A673 (cell line): ENCODE results near the gene NECTIN1. TPM values are rescaled to one million over a fixed set of nuclear protein-coding genes. Genes with fewer than 3 reads are reported as not detected.

Experiments
- BruUV-seq: library from RNA; stranded (reverse); fragments of 400-500 nt; replicated peaks from 2 replicates; lab custom pipeline; 2021; lab: Mats Ljungman, UMichigan
- CTCF ChIA-PET: fragments of 300-600 bp; sonication (Branson Sonifier 250); formaldehyde crosslinking; loops from one replicate; lab custom pipeline; 2022; ENCODE audit warnings: antibody characterized with exemption; lab: Charles Lee
- POLR2A ChIA-PET: fragments of 300-600 bp; sonication (Branson Sonifier 250); formaldehyde crosslinking; loops from one replicate; lab custom pipeline; 2022; ENCODE audit warnings: antibody characterized with exemption; ENCODE audit not compliant: low non-redundant PET; lab: Charles Lee
- DNase-seq: peaks from one replicate; pipeline ENCODE4 v3.0.0-alpha.2; 2015; ENCODE audit warnings: low spot score
- H3K27ac ChIP-seq: fragments of 200-600 bp; sonication (generic); 2 replicates; pipeline ENCODE4 v1.5.1; 2016; ENCODE audit warnings: mixed run types, low read depth, mild to moderate bottlenecking, mixed read lengths, antibody characterized with exemption, low read length; ENCODE audit not compliant: poor library complexity, severe bottlenecking
- H3K27me3 ChIP-seq: fragments of 200-600 bp; sonication (generic); replicated peaks from 2 replicates; pipeline ENCODE4 v1.6.1; 2017; ENCODE audit warnings: mixed run types, low read depth, mild to moderate bottlenecking, mixed read lengths, antibody characterized with exemption, low read length; ENCODE audit not compliant: insufficient read depth, poor library complexity
- H3K36me3 ChIP-seq: fragments of 200-600 bp; sonication (generic); 2 replicates; pipeline ENCODE4 v1.6.1; 2016; ENCODE audit warnings: mixed run types, mild to moderate bottlenecking, mixed read lengths, antibody characterized with exemption, low read length; ENCODE audit not compliant: insufficient read depth, poor library complexity, severe bottlenecking
- H3K4me1 ChIP-seq: fragments of 200-600 bp; sonication (generic); 2 replicates; pipeline ENCODE4 v1.6.1; 2017; ENCODE audit warnings: mixed run types, mild to moderate bottlenecking, mixed read lengths, antibody characterized with exemption, low read length; ENCODE audit not compliant: insufficient read depth, poor library complexity, severe bottlenecking
- H3K4me3 ChIP-seq: fragments of 200-600 bp; sonication (generic); 2 replicates; pipeline ENCODE4 v1.5.1; 2016; ENCODE audit warnings: low read depth, mixed run types, mild to moderate bottlenecking, mixed read lengths, low read length; ENCODE audit not compliant: poor library complexity, severe bottlenecking
- H3K9me3 ChIP-seq: fragments of 200-600 bp; sonication (generic); 2 replicates; pipeline ENCODE4 v1.6.1; 2016; ENCODE audit warnings: mixed run types, low read depth, mild to moderate bottlenecking, mixed read lengths, antibody characterized with exemption, low read length; ENCODE audit not compliant: poor library complexity, severe bottlenecking
- EZH2 ChIP-seq: fragments of 200-600 bp; sonication (generic); IDR thresholded peaks from 2 replicates; pipeline ENCODE4 v1.6.1; 2017; ENCODE audit warnings: borderline replicate concordance, low read depth, mild to moderate bottlenecking, mixed read lengths, antibody characterized with exemption, low read length; ENCODE audit not compliant: poor library complexity, severe bottlenecking
- intact Hi-C: fragments of 100-400 bp; cut with micrococcal nuclease; formaldehyde crosslinking; loops from one replicate; pipeline ENCODE4 v1.10.0; 2022; ENCODE audit not compliant: unreplicated experiment
- total RNA-seq: library from RNA; stranded (reverse); gene quantifications from 2 replicates; pipeline ENCODE4 v1.2.3, GENCODE V29; 2021
- TF ChIP-seq, protein P1 (sequence below): fragments of 300-800, 200-600 bp; sonication (generic); conservative IDR thresholded peaks from 2 replicates; pipeline ENCODE4 v1.5.1; 2017; ENCODE audit warnings: low read depth, mild to moderate bottlenecking, antibody characterized with exemption, low read length, moderate library complexity, mixed read lengths

NECTIN1 gene
- total RNA-seq, 1 experiment from 2014 or later: 10.1 TPM

DNA sequence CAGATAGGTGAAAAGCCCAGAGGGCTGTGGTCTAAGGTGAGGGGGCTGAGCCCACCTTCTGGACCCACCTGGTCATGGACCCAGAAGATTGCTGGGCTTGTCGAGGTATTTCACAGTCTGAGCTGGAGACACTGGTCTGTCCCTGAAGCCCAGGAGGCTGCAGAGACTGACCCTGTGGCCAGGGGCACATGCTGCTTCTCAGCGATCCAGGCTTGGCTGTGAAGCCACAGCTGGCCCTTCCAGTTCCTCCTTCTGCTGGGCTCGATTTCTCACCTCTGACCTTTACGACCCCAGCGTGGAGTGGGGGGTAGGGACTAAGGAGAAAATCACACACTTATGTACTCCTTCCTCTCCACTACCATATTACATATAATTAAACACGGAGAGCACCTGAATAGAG, 88.5 kb downstream of the NECTIN1 start:
- intact Hi-C loops: no loop called here
- TF ChIP-seq EZH2: no peak
- TF ChIP-seq, protein P1, sequence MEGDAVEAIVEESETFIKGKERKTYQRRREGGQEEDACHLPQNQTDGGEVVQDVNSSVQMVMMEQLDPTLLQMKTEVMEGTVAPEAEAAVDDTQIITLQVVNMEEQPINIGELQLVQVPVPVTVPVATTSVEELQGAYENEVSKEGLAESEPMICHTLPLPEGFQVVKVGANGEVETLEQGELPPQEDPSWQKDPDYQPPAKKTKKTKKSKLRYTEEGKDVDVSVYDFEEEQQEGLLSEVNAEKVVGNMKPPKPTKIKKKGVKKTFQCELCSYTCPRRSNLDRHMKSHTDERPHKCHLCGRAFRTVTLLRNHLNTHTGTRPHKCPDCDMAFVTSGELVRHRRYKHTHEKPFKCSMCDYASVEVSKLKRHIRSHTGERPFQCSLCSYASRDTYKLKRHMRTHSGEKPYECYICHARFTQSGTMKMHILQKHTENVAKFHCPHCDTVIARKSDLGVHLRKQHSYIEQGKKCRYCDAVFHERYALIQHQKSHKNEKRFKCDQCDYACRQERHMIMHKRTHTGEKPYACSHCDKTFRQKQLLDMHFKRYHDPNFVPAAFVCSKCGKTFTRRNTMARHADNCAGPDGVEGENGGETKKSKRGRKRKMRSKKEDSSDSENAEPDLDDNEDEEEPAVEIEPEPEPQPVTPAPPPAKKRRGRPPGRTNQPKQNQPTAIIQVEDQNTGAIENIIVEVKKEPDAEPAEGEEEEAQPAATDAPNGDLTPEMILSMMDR: no peak
- H3K36me3 ChIP-seq: no peaks in the 10 kb centered on the region
- CTCF ChIA-PET: interaction anchor here (0.9 kb wide), 1 partner anchor 106 kb away, joined by 4 read pairs; no protein-coding TSS in a partner anchor
- H3K4me1 ChIP-seq: no peaks in the 10 kb centered on the region
- H3K9me3 ChIP-seq: no peaks in the 10 kb centered on the region
- no peak for DNase-seq
- POLR2A ChIA-PET: no interaction called here
- no TSS peak for BruUV-seq
- H3K27ac ChIP-seq: no peak overlapping the region
- H3K27me3 ChIP-seq: no peaks in the 10 kb centered on the region
- no peak overlapping the region for H3K4me3 ChIP-seq

DNA sequence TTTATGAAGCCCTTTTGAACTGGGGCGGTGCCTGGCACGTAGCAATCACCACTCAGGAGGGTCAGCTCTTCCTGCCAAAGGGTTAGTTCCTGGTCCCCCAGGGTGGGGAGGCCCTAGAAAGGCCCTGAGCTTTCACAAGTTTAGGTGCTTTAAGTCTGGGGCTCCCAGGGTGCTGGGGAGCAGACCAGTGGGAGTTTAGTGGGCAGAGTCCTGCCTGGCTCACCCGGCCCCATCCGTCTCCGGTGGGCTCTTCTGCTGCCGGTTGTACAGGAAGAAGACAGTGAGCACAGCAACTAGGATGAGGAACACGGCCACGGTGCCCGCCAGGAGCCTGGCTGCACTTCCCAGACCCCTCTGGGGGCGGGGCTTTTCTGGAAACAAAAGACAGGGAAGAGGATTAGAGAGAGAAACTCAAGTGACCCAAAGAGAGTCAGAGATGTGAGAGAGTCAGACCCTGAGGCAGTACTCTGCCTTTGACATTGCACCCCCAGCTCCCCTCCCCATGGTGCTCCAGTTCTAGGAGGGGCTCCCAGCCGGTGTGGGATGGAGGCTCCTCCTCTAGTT, 89.3 kb downstream of the NECTIN1 start:
- H3K27me3 ChIP-seq: no peaks in the 10 kb centered on the region
- TF ChIP-seq EZH2: no peak
- TF ChIP-seq, protein P1: no peak
- CTCF ChIA-PET: interaction anchor here (0.9 kb wide), 1 partner anchor 106 kb away, joined by 4 read pairs; no protein-coding TSS in a partner anchor
- intact Hi-C loops: no loop called here
- H3K36me3 ChIP-seq: no peaks in the 10 kb centered on the region
- BruUV-seq: no TSS peak
- no peak for DNase-seq
- H3K9me3 ChIP-seq: no peaks in the 10 kb centered on the region
- POLR2A ChIA-PET: no interaction called here
- H3K4me3 ChIP-seq: no peak overlapping the region
- no peaks in the 10 kb centered on the region for H3K4me1 ChIP-seq
- H3K27ac ChIP-seq: no peak overlapping the region

DNA sequence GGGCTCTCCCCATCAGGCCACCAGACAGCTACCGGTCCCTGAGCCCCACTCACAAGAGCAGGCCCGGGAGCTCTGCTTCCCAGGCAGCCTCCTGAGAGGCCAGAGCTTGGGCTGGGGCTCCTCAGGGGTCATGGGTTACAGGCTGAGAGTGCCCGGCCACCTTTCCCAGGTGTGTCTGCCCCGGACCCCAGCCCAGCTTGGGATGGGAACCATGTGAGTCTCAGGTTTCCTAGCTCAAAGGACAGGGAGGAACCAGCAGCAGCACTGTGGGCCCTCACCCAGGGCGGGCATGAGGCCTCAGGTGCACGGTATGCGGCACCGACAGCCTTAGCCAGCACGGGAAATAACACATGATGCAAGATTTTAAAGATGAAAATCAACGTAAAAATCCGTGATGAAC, 90.1 kb downstream of the NECTIN1 start:
- no peaks in the 10 kb centered on the region for H3K27me3 ChIP-seq
- no peak overlapping the region for H3K27ac ChIP-seq
- BruUV-seq: no TSS peak
- DNase-seq: no peak
- no peak overlapping the region for H3K4me3 ChIP-seq
- H3K4me1 ChIP-seq: no peaks in the 10 kb centered on the region
- intact Hi-C loops: no loop called here
- no peaks in the 10 kb centered on the region for H3K9me3 ChIP-seq
- POLR2A ChIA-PET: no interaction called here
- H3K36me3 ChIP-seq: no peaks in the 10 kb centered on the region
- TF ChIP-seq EZH2: no peak
- TF ChIP-seq, protein P1: no peak
- CTCF ChIA-PET: no interaction called here
